ENCODE results near the gene DNAH8.

DNAH8 gene

DNA sequence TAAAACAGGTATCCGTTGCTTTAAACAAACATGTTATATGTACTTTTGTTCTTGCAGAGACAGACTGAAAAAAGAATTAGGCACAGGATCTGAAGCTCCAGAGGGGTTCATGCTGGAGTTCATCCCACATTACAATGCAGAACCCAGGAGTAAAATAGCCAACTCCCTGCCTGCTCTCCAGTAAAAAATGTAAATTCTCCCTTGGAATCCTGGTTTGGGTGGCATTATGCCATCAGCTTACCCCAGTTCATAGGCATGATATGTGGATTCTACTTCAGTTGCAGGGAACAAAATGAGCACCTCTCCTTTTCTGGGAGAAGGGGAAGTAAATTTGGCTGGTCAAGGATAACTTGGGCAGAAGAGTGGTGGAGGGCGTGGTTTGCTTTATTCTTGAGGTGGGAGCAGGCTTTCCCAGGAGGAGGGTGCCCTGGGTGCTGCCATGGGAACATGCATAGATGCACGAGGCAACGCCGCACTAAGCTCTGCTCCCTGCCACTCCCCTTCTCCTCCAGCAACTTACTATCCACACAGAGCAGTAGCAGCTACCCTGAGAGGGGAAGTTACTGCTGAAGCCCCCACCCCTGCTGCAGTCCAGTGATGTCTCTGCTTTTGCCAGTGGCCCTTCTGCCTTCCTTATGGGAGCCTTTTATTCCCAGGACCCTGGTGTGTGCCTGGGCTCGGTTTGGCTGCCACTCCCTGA lies 261.8 kb downstream of the DNAH8 start:
- no peaks in the 10 kb centered on the region for H3K4me1 Mint-ChIP-seq
- H3K36me3 Mint-ChIP-seq (ENCODE audit: low read depth), result no peaks in the 10 kb centered on the region
- no peak overlapping the region for H3K4me3 Mint-ChIP-seq
- no peak overlapping the region for H3K27ac Mint-ChIP-seq
- H3K9me3 Mint-ChIP-seq, result no peaks in the 10 kb centered on the region
- peaks cover 33% of the 10 kb centered on the region for H3K27me3 Mint-ChIP-seq (ENCODE audit: low read depth)
- TF ChIP-seq, protein P1, sequence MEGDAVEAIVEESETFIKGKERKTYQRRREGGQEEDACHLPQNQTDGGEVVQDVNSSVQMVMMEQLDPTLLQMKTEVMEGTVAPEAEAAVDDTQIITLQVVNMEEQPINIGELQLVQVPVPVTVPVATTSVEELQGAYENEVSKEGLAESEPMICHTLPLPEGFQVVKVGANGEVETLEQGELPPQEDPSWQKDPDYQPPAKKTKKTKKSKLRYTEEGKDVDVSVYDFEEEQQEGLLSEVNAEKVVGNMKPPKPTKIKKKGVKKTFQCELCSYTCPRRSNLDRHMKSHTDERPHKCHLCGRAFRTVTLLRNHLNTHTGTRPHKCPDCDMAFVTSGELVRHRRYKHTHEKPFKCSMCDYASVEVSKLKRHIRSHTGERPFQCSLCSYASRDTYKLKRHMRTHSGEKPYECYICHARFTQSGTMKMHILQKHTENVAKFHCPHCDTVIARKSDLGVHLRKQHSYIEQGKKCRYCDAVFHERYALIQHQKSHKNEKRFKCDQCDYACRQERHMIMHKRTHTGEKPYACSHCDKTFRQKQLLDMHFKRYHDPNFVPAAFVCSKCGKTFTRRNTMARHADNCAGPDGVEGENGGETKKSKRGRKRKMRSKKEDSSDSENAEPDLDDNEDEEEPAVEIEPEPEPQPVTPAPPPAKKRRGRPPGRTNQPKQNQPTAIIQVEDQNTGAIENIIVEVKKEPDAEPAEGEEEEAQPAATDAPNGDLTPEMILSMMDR (IDR thresholded peaks at IDR 0.05; ENCODE audit: unreplicated experiment in 3 of 3), result no peak

DNA sequence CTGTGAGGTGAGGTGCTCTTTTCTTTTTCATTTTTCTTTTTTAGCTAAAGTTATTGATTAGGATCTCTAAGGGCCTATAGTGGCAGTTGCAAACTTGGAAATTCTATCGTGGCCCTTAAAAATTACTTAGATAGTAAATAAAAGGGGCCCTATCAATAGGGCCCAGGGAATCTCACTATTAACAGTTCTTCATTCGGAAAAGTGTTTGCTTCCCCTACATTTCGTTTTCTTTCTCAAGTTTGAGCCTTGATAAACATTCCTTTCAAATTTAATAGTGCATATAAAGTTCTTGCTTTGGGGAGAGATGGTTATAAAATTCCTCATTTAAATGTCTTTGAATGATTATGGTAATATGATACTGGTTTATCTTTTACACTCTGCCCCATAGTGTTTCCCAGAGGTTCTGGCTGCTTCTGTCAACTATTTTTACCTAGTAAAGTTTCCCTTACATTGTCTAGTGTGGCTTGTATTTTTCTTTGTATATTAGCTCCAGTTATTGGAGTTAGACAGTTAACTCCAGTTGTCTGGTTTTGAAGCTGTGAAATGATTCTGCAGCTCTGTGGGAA lies 263.1 kb downstream of the DNAH8 start:
- H3K36me3 Mint-ChIP-seq (ENCODE audit: low read depth), result no peaks in the 10 kb centered on the region
- no peaks in the 10 kb centered on the region for H3K4me1 Mint-ChIP-seq
- no peak overlapping the region for H3K4me3 Mint-ChIP-seq
- TF ChIP-seq, protein P1 (IDR thresholded peaks at IDR 0.05; ENCODE audit: unreplicated experiment in 3 of 3), result no peak
- H3K27me3 Mint-ChIP-seq (ENCODE audit: low read depth), result peaks cover 37% of the 10 kb centered on the region
- no peaks in the 10 kb centered on the region for H3K9me3 Mint-ChIP-seq
- H3K27ac Mint-ChIP-seq, result no peak overlapping the region

DNA sequence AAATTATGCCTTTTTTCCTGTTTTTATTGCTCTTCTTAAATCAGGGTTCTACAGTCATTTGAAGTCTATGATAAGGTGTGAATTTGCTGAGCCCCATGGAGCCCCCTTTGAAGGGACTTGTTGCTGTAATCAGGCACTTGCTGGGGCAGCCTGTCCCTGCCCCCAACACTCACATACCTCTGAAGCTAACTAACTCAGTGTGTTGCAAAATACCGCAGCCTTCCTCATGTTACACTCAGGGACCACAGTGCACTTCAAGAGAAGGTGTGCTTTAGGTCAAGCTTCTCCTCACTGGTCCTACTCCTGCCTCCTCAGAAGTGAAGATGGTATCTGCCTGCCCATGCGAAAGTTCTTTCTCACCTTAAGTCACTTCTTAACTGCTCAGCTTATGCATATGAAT lies 267.4 kb downstream of the DNAH8 start:
- no peaks in the 10 kb centered on the region for H3K36me3 Mint-ChIP-seq (ENCODE audit: low read depth)
- H3K27ac Mint-ChIP-seq, result no peak overlapping the region
- peaks cover 20% of the 10 kb centered on the region for H3K27me3 Mint-ChIP-seq (ENCODE audit: low read depth)
- H3K9me3 Mint-ChIP-seq, result no peaks in the 10 kb centered on the region
- TF ChIP-seq, protein P1 (IDR thresholded peaks at IDR 0.05; ENCODE audit: unreplicated experiment in 3 of 3), result no peak
- H3K4me1 Mint-ChIP-seq, result no peaks in the 10 kb centered on the region
- no peak overlapping the region for H3K4me3 Mint-ChIP-seq

DNA sequence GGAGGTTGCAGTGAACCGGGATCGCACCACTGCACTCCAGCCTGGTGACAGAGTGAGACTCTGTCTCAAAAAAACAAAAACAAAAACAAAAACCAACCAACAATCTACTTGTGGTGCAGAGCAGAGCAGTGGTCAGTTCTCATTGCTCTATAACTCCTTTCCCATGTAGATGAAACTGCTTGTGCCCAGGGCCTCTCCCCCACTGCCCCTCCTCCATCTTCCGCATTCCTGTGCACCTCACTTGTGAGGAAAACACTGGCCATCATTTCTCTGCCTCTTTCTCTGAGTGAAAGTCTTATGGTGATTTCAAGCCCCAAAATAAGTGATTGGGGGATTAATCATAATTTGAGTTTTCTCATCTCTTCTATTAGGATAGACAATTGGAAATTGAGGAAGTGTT lies 269.6 kb downstream of the DNAH8 start:
- TF ChIP-seq, protein P1 (IDR thresholded peaks at IDR 0.05; ENCODE audit: unreplicated experiment in 3 of 3), result no peak
- no peak overlapping the region for H3K27ac Mint-ChIP-seq
- no peaks in the 10 kb centered on the region for H3K9me3 Mint-ChIP-seq
- H3K4me3 Mint-ChIP-seq, result no peak overlapping the region
- H3K27me3 Mint-ChIP-seq (ENCODE audit: low read depth), result peaks cover 11% of the 10 kb centered on the region
- H3K36me3 Mint-ChIP-seq (ENCODE audit: low read depth), result no peaks in the 10 kb centered on the region
- no peaks in the 10 kb centered on the region for H3K4me1 Mint-ChIP-seq

DNA sequence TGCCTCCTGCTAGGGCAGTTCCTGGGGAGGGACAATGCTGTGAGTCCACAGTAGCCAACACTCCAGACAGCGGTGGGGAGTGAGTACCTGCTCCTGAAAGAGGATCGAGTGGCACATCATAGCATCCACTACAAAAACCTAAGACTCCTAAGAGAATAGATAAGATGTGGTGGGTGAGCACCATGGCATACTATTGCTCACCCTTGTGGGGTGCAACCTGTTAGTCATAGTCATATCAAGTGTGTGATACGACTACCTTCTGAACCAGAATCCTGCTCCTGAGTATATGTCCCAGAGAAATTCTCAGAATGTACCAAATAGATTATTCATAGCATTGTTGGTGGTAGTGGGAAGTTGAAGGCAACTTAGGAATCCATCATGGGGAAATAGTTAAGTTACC lies 270.7 kb downstream of the DNAH8 start:
- no peak overlapping the region for H3K27ac Mint-ChIP-seq
- H3K36me3 Mint-ChIP-seq (ENCODE audit: low read depth), result no peaks in the 10 kb centered on the region
- H3K4me3 Mint-ChIP-seq, result no peak overlapping the region
- peaks cover 9% of the 10 kb centered on the region for H3K27me3 Mint-ChIP-seq (ENCODE audit: low read depth)
- H3K4me1 Mint-ChIP-seq, result no peaks in the 10 kb centered on the region
- TF ChIP-seq, protein P1 (IDR thresholded peaks at IDR 0.05; ENCODE audit: unreplicated experiment in 3 of 3), result no peak
- no peaks in the 10 kb centered on the region for H3K9me3 Mint-ChIP-seq

DNA sequence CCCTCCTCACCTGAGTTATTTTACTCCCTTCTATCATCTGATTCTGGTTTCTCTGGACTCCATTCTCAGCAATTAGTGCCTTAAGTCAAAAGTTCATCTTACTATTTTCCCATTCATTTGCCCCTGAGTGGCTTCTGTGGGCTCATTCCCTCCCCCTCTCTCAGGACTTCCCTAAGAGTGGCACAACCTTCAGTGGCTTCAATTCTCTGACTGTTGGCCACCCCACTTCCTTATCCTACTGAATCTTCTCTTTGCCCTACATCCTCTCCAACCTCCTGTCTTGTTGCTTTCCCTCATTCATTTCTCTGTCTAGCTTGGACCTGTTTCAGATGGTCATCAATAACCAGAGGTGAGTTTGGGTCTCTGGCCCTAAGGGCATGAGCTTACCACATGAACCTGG lies 272.4 kb downstream of the DNAH8 start:
- H3K27me3 Mint-ChIP-seq (ENCODE audit: low read depth), result peaks cover 4% of the 10 kb centered on the region
- H3K4me3 Mint-ChIP-seq, result no peak overlapping the region
- no peak overlapping the region for H3K27ac Mint-ChIP-seq
- H3K36me3 Mint-ChIP-seq (ENCODE audit: low read depth), result no peaks in the 10 kb centered on the region
- H3K9me3 Mint-ChIP-seq, result no peaks in the 10 kb centered on the region
- no peaks in the 10 kb centered on the region for H3K4me1 Mint-ChIP-seq
- TF ChIP-seq, protein P1 (IDR thresholded peaks at IDR 0.05; ENCODE audit: unreplicated experiment in 3 of 3), result no peak
